ENCODE measurements around the gene KCTD16.

Gene KCTD16

DNA sequence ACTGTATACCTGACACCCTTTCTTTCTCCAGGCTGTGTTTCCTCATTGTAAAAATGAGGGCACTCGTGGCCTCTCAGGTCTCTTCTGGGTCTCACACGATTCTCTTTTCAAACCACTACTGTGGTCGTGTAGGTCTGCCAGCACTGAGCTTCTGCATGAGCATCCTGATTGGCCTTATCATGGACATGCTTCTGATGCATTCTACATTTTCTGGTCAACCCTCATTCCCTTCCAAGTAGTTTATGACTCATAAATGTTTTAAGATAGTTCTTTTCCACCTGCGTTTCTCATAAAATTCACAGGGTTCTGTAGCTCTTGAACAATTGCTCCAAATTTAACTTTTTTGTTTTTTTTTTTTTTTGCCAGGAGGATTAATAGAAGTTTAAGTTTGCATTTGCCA, 294.8 kb downstream of the KCTD16 start:
- FAIRE-seq: no peak

- no peak for FAIRE-seq
Observed at GRCh38 chr5:144467792-144468191, 297.1 kb downstream of the KCTD16 start.

DNA sequence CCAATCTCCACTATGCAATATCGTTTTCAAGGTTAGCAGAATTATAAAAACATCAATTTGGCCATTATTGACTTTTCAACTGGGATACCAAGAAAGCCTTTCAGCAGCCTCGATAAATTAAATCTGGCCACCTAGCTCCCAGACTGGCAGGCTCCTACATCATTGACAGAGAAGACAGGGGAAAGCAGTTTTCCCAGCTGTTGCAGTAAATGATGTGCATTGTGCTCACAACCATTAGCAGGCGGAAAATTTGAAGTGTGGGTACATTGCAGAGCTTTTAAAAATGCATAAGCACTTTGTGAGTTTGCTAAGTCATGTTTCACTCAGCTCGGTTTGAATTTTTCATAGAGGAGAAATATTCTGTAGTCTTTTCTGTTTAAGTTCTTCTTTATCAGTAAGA, 297.9 kb downstream of the KCTD16 start:
- no peak for FAIRE-seq

GRCh38 chr5:144469106-144469505, 298.4 kb downstream of the KCTD16 start:
- FAIRE-seq: no peak

DNA sequence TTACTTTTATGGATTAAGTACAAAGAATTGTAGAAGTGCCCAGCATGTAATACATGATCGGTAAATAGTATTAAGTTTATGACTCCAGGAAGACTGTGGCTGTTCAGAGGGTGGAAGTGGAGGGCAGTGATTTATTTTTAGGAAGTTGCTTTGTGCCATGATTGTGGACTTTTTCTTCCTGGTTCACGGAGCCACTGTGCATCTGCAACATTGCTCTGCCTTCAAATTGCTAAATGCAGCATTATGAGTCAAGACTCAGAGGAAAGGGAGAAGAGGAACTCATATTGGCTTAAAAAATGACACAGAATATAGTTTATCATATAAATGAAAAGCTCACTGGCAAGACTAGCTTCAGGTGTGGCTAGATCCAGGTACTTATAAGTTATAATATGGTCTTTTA, 301.5 kb downstream of the KCTD16 start:
- FAIRE-seq: no peak

- no peak for FAIRE-seq
Observed at GRCh38 chr5:144473650-144474049, 303.0 kb downstream of the KCTD16 start.

- FAIRE-seq: no peak
Observed at GRCh38 chr5:144478565-144478964, 307.9 kb downstream of the KCTD16 start.

GRCh38 chr5:144481861-144482260, 311.2 kb downstream of the KCTD16 start:
- no peak for FAIRE-seq

DNA sequence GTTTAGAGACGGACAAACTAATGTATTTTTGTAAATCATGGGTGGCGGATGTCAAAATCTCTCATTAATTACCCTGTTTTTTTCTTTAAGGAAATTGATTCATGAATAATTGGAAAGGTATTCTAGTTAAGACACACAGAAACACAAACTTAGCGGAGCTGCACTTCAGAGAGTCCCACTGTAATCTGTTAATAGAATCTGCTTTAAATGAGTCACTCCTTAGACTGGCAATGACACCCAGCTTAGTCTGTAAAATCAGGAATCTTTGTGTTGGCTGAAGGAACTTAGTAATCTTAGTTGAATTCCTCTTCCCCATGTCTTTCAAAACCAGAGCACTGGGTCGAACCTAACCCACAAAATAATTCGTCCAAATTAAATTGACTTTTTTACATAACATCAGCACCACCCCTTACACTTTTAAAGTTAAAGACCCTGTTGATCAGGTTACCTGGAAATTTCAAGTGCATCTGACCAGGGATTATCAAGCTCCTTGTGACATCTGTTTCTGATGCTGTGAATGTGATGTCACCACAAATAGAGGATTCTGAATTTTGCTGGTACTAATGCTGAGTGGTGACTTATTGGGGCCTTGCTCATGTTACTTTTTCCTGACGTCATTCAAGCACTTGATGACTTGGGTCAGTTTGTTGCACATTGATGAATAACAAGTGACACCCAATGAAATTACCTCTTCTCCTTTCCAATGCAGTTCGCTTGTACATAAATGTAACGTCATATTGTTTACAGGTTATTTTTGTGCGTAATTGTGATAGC, 313.6 kb downstream of the KCTD16 start:
- FAIRE-seq: no peak

DNA sequence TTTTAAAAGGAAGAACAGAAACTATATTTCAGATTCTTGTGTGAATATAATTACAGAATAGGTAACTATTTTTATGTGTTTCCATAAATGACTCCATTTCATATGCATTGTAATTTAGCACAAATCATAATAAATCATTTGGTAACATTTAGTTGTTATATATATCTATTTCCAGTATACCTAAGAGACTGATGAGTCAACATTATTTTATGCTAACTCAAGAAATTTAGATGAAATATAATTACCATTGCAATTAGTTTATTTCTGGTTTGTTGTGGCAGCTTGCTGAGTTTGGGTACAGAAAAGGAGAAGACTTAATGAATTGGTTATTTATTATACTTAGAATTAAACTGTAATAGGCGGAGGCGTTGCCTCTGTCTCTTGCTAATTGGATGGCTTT, 314.9 kb downstream of the KCTD16 start:
- FAIRE-seq: no peak

- no peak for FAIRE-seq
Observed at GRCh38 chr5:144487207-144487606, 316.5 kb downstream of the KCTD16 start.

- FAIRE-seq: no peak
Observed at GRCh38 chr5:144487761-144488160, 317.1 kb downstream of the KCTD16 start.

GRCh38 chr5:144503123-144503522, 332.4 kb downstream of the KCTD16 start:
- FAIRE-seq: no peak

- no peak for FAIRE-seq
Observed at GRCh38 chr5:144504929-144505577, 334.4 kb downstream of the KCTD16 start.

DNA sequence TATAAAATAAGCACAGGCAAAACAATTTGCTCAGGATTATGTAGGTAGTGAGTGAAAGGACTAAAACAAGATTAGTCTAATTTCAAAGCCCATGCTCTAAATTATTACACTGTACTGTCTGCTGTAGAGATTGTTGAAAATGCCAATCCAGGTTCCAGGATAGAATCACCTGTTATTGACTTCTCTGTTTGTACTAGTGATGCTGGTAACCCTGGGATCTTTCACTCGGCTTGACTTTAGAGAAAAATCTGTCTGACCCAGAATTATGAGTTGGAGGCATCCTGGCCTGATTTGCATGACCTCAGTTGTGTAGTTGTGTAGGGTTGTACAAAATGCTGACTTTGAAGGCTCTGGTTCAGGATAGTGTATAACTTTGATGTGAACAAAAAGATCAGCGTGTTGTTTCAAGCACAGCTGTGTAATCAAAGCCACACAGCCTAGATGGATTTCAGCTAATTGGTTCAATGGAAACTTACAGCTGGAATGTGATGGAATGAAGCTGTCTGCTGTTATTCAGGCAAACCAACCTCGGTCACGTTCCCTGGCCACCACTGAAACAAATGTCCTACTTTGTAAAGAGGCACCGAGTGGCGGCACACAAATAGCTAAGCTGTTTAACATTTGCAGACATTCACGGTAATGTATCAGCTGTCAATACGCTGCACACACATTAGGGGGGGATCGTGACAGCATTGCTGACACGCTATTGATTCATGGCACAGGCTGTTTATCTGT, 340.3 kb downstream of the KCTD16 start:
- no peak for FAIRE-seq

DNA sequence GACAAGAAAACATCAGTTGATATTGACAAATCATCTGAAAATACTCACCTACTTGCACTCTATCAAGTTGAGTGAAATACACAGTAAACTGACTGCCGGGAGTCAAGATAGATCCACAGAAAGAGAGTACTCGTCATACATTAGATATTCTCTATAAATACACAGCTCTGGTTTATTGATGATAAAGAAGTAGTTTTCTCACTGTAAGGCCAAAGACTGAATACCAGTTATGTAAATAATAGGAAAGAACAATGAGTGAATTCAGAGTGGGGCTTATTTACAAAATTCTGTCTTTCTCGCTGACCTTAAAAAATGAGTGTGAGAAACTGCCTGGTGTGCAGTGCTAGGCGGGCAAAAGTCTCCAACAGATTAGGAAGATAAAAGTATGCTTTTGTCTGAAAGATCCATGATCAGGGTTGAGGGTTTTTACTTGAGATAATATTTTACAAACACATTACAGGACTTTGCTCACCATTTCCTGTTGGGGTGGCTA, 341.0 kb downstream of the KCTD16 start:
- FAIRE-seq: no peak

- no peak for FAIRE-seq
Observed at GRCh38 chr5:144522698-144523097, 352.0 kb downstream of the KCTD16 start.

- FAIRE-seq: no peak
Observed at GRCh38 chr5:144525000-144525399, 354.3 kb downstream of the KCTD16 start.

DNA sequence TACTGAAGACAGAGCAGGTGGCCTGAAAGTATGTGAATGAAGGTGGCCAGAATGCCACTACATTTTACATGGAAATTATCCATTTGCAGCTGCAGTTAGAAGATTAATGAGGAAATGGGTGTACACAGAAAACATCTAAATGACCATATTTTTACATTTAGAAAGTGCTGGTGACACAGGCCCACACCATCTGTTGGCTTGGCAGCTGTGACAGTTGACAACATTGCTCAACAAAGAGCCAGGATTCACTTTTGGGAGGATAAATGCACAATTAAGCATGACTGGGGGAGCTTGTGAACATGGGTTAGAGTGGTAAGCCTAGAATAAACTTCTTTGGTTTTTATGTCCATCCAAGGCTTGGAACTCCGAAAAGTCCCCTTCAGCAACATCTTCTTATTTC, 360.5 kb downstream of the KCTD16 start:
- no peak for FAIRE-seq
